Epithelial cell of alveolus of lung (primary cell): ENCODE measurements around the gene HSPA4. TPM values are rescaled to one million over a fixed set of nuclear protein-coding genes. Genes with fewer than 3 reads are reported as not detected.

Source experiments
- total RNA-seq: library from RNA; depleted of rRNA; stranded (reverse); fragments of >200 nt; gene quantifications from 2 replicates; pipeline ENCODE4 v1.2.1, GENCODE V29; 2015

HSPA4 gene
- 53.4 and 83.8 TPM in 2 replicates for total RNA-seq

GRCh38 chr5:133051542-133052316 is at the start of gene HSPA4:
Gene HSPA4, plus strand, starts transcription at chr5:133052013. Its CDS starts 238 bp downstream, at chr5:133052251.

GRCh38 chr5:133025804-133026663 is 25.8 kb upstream of the HSPA4 start, which contains the start of gene ZCCHC10:
Gene ZCCHC10, minus strand, starts transcription at chr5:133026549. Its CDS starts 12 bp downstream, at chr5:133026537.

Other genes starting within 250 kb of the HSPA4 start
- gene SOWAHA, start 238.7 kb upstream of the HSPA4 start, total RNA-seq, result 0.16 TPM in 1 of 2 replicates, not detected in the other
- gene SHROOM1, start 221.4 kb upstream of the HSPA4 start, total RNA-seq, result 5.5 and 114 TPM in 2 replicates
- 1.3 TPM in 1 of 2 replicates, not detected in the other for gene GDF9, start 185.5 kb upstream of the HSPA4 start, total RNA-seq
- 86.2 and 222 TPM in 2 replicates for gene UQCRQ, start 185.4 kb upstream of the HSPA4 start, total RNA-seq
- gene LEAP2, start 178.3 kb upstream of the HSPA4 start, total RNA-seq, result 0.32 TPM in 1 of 2 replicates, not detected in the other
- gene AFF4, start 88.4 kb upstream of the HSPA4 start, total RNA-seq, result 38.5 and 44.4 TPM in 2 replicates
- gene ZCCHC10, start 25.5 kb upstream of the HSPA4 start, total RNA-seq, result 19.7 and 27.4 TPM in 2 replicates